Caco-2 (cell line): ENCODE results near the gene PPP2R1A. TPM values are rescaled to one million over a fixed set of nuclear protein-coding genes. Genes with fewer than 3 reads are reported as not detected.

Experiments
- BruUV-seq: library from RNA; stranded (reverse); fragments of 400-500 nt; replicated peaks from 2 replicates; lab custom pipeline; 2021; lab: Mats Ljungman, UMichigan
- CTCF ChIA-PET: fragments of 300-600 bp; sonication (Branson Sonifier 250); formaldehyde crosslinking; loops from one replicate; lab custom pipeline; 2022; ENCODE audit warnings: antibody characterized with exemption; lab: Charles Lee
- POLR2A ChIA-PET: fragments of 300-600 bp; sonication (Branson Sonifier 250); formaldehyde crosslinking; loops from one replicate; lab custom pipeline; 2022; ENCODE audit warnings: antibody characterized with exemption; lab: Charles Lee
- DNase-seq, 2 experiments: peaks; one replicate each; pipeline versions ENCODE4 v3.0.0 to v3.0.0-alpha.2; 2020 to 2022
- H3K27me3 ChIP-seq: replicated peaks from 2 replicates; pipeline ENCODE4 v1.6.0; 2011; ENCODE audit warnings: low read length; ENCODE audit not compliant: control insufficient read depth, insufficient read depth
- H3K36me3 ChIP-seq: 2 replicates; pipeline ENCODE4 v1.5.1; 2011; ENCODE audit warnings: low read length; ENCODE audit not compliant: control insufficient read depth, insufficient read depth
- H3K4me1 ChIP-seq: fragments of 250-450 bp; sonication (Bioruptor Pico); 2 replicates; pipeline ENCODE4 v1.5.1; 2020; ENCODE audit warnings: mild to moderate bottlenecking
- H3K4me3 ChIP-seq: 2 replicates; pipeline ENCODE4 v1.5.1; 2011; ENCODE audit warnings: low read depth, mild to moderate bottlenecking, control low read depth, low read length
- H3K9me3 ChIP-seq: fragments of 250-450 bp; sonication (Bioruptor Pico); 2 replicates; pipeline ENCODE4 v1.5.1; 2020; ENCODE audit warnings: mild to moderate bottlenecking, moderate library complexity
- H3K27ac Mint-ChIP-seq: one replicate; pipeline ENCODE4 v1.8.0; 2022; ENCODE audit warnings: mixed read lengths; ENCODE audit not compliant: unreplicated experiment
- H3K27me3 Mint-ChIP-seq: one replicate; pipeline ENCODE4 v1.8.0; 2022; ENCODE audit warnings: mixed read lengths; ENCODE audit not compliant: insufficient read depth, unreplicated experiment
- H3K36me3 Mint-ChIP-seq: one replicate; pipeline ENCODE4 v1.8.0; 2022; ENCODE audit warnings: mild to moderate bottlenecking, mixed read lengths; ENCODE audit not compliant: insufficient read depth, unreplicated experiment
- H3K4me1 Mint-ChIP-seq: one replicate; pipeline ENCODE4 v1.8.0; 2022; ENCODE audit warnings: low read depth, mixed read lengths; ENCODE audit not compliant: unreplicated experiment
- H3K4me3 Mint-ChIP-seq: one replicate; pipeline ENCODE4 v1.8.0; 2022; ENCODE audit warnings: mild to moderate bottlenecking, moderate library complexity, mixed read lengths; ENCODE audit not compliant: unreplicated experiment
- H3K9me3 Mint-ChIP-seq: one replicate; pipeline ENCODE4 v1.8.0; 2022; ENCODE audit warnings: mixed read lengths; ENCODE audit not compliant: unreplicated experiment
- CTCF ChIP-seq, 2 experiments: fragments of 200-600 bp in 1 of 2; IDR thresholded peaks; 1 replicate in 1 of 2; 2 replicates in 1 of 2; pipeline versions ENCODE4 v1.5.1 to v1.8.0; 2011 to 2022; ENCODE audit warnings: antibody characterized with exemption in 1 of 2, control low read depth in 1 of 2, inconsistent platforms in 1 of 2, low read depth in 1 of 2, low read length in 1 of 2, mild to moderate bottlenecking in 1 of 2, moderate library complexity in 1 of 2; ENCODE audit not compliant: insufficient read depth in 1 of 2, severe bottlenecking in 1 of 2, unreplicated experiment in 1 of 2
- intact Hi-C: fragments of 100-400 bp; cut with micrococcal nuclease; formaldehyde crosslinking; loops from one replicate; pipeline ENCODE4 v1.10.0; 2022; ENCODE audit not compliant: unreplicated experiment
- total RNA-seq: library from RNA; stranded (reverse); gene quantifications from 2 replicates; pipeline ENCODE4 v1.2.3, GENCODE V29; 2022

Gene PPP2R1A
- total RNA-seq, 1 experiment from 2014 or later, result 279 TPM

DNA sequence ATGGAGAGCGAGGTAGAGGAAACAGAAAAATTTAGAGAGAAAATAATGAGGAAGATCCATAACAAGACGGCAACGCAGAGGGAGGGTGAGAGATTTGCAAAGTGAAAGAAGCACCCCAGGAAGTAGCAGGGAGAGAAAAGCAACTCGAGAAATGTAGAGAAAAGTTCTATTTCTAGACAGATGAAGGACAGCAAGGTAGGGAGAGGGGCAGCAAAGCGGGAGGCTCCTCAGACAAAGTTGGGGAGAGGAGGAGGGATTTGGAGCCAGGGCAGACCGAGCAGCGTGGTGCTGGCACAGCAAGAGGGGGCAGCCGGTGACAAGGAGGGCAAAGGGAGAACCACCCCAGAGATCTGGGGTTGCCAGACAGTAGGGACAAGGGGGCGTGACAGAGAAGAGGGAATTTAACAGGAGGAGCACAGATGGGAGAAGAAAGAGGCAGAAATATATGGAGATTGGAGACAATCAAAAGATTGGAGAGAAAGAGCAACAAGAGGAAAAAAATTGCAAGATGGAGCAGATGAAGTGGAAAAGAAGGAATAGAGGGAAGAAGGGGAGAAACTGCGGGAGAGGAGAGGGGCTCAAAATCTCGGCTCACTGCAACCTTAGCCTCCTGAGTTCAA is 80.5 kb downstream of the PPP2R1A start:
- Mint-ChIP-seq H3K9me3 (peaks cover 41% of the 10 kb centered on the region), H3K27me3 (no peaks in the 10 kb centered on the region), H3K4me1 (peaks cover 11% of the 10 kb centered on the region), H3K36me3 (peaks cover 48% of the 10 kb centered on the region), H3K4me3 (peak overlapping the region; percentile 83), H3K27ac (peak overlapping the region; percentile 82)
- H3K27me3 ChIP-seq, result no peaks in the 10 kb centered on the region
- CTCF ChIA-PET, result no interaction called here
- no peak for TF ChIP-seq CTCF (IDR thresholded peaks at IDR 0.05; ENCODE audit: insufficient read depth in 1 of 2, low read depth in 1 of 2, low read length in 1 of 2, severe bottlenecking in 1 of 2, unreplicated experiment in 1 of 2)
- BruUV-seq, result no TSS peak
- H3K4me3 ChIP-seq, result peak overlapping the region; percentile 53
- H3K4me1 ChIP-seq, result no peaks in the 10 kb centered on the region
- POLR2A ChIA-PET, result no interaction called here
- H3K36me3 ChIP-seq, result peaks cover 3% of the 10 kb centered on the region
- intact Hi-C loops, result no loop called here
- peaks cover 2% of the 10 kb centered on the region for H3K9me3 ChIP-seq
- DNase-seq, result peak in 1 of 2 experiments; percentile 12

- ChIA-PET CTCF (no interaction called here), POLR2A (no interaction called here)
- Mint-ChIP-seq H3K27ac (no peak overlapping the region), H3K4me3 (no peak overlapping the region), H3K27me3 (no peaks in the 10 kb centered on the region), H3K9me3 (peaks cover 50% of the 10 kb centered on the region), H3K36me3 (peaks cover 65% of the 10 kb centered on the region), H3K4me1 (peaks cover 11% of the 10 kb centered on the region)
- no peak overlapping the region for H3K4me3 ChIP-seq
- H3K36me3 ChIP-seq, result peaks cover 3% of the 10 kb centered on the region
- BruUV-seq, result no TSS peak
- no peaks in the 10 kb centered on the region for H3K27me3 ChIP-seq
- no peak for TF ChIP-seq CTCF (IDR thresholded peaks at IDR 0.05; ENCODE audit: insufficient read depth in 1 of 2, low read depth in 1 of 2, low read length in 1 of 2, severe bottlenecking in 1 of 2, unreplicated experiment in 1 of 2)
- intact Hi-C loops, result no loop called here
- H3K4me1 ChIP-seq, result no peaks in the 10 kb centered on the region; the same call in 1 of the 2 replicates
- H3K9me3 ChIP-seq, result peaks cover 3% of the 10 kb centered on the region
- DNase-seq, result no peak
These were observed 83.4 kb downstream of the PPP2R1A start for GRCh38 chr19:52273301-52273700.

DNA sequence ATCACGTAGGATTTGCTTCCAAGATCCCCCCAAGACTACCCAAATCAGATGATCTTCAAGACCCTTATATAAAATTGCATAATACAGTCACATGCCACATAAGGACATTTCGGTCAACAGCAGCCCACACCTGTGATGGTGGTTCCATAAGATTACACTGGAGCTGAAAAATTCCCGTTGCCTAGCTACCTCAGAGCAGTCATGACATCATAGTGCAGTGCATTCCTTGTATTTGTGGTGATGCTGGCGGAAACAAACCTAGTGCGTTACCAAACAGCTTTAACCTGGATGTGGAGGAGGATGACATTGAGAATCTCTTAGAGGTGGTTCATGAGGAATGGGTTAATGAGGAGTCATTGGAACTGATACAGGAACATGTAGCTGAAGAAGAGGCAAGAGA is 84.3 kb downstream of the PPP2R1A start:
- no TSS peak for BruUV-seq
- Mint-ChIP-seq H3K36me3 (peaks cover 69% of the 10 kb centered on the region), H3K9me3 (peaks cover 58% of the 10 kb centered on the region), H3K27me3 (no peaks in the 10 kb centered on the region), H3K4me1 (peaks cover 11% of the 10 kb centered on the region), H3K27ac (no peak overlapping the region), H3K4me3 (no peak overlapping the region)
- no peak for DNase-seq
- ChIA-PET CTCF (no interaction called here), POLR2A (no interaction called here)
- Histone ChIP-seq H3K9me3 (peaks cover 11% of the 10 kb centered on the region), H3K27me3 (no peaks in the 10 kb centered on the region), H3K4me1 (no peaks in the 10 kb centered on the region; the same call in 1 of the 2 replicates), H3K4me3 (no peak overlapping the region), H3K36me3 (peaks cover 3% of the 10 kb centered on the region)
- intact Hi-C loops, result no loop called here
- TF ChIP-seq CTCF (IDR thresholded peaks at IDR 0.05; ENCODE audit: insufficient read depth in 1 of 2, low read depth in 1 of 2, low read length in 1 of 2, severe bottlenecking in 1 of 2, unreplicated experiment in 1 of 2), result no peak
